RKO (cell line): Measurements from ENCODE around the gene TNFRSF6B.

Experiments
- DNase-seq: peaks from one replicate; pipeline ENCODE4 v3.0.0-alpha.2; 2016; ENCODE audit warnings: low spot score

The TNFRSF6B gene

GRCh38 chr20:63737945-63738686 is 41.7 kb downstream of the TNFRSF6B start:
- no peak for DNase-seq

- DNase-seq = no peak
These were observed 42.3 kb downstream of the TNFRSF6B start for GRCh38 chr20:63738687-63739129.

DNA sequence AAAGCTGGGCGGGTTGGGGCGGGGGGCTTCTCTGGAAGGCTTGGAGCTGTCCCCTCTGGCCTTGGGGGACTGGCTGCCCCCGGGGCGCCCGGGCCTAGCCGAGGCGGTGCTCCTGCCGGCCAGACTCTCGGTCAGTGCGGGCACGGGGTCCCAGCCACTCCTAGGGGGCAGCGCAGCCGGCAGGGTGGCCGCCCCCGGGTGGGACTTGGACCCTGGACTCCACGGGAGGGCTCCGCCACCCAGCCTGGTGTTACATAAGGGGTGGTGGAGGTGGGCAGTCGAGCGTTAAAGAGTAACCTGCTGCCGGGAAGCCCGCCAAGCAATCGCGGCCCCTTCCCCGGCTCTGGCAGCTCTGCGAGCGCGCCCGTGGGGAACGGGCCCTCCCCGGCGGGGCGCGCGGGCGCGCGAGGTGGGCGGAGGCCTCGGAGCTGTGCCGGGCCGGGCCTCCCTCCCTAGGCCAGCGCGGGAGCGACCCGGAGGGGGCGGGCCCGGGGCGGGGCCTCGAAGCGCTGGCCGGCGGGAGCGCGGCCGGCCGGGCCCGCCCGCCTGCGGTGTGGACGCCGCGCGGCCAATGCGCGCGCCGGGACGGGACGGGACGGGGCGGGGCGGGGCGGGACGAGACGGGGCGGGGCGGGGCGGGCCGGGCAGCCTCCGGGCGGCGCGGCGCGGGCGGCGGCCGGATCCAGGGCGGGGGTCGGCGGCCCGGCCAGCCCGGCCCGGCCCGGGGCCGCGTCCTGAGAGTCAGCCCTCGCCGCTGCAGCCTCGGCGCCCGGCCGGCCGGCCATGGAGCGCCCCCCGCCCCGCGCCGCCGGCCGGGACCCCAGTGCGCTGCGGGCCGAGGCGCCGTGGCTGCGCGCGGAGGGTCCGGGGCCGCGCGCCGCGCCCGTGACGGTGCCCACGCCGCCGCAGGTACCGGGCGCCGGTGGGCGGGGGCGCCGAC is 42.9 kb downstream of the TNFRSF6B start, which contains the start of gene SLC2A4RG:
Gene SLC2A4RG (plus strand): TSS at position 647 of the 940 bp plus-strand sequence. CDS start 137 bp downstream, at position 784.
- DNase-seq = peak; percentile 84

GRCh38 chr20:63740070-63740626 is 43.7 kb downstream of the TNFRSF6B start:
- DNase-seq = peak; percentile 63

DNA sequence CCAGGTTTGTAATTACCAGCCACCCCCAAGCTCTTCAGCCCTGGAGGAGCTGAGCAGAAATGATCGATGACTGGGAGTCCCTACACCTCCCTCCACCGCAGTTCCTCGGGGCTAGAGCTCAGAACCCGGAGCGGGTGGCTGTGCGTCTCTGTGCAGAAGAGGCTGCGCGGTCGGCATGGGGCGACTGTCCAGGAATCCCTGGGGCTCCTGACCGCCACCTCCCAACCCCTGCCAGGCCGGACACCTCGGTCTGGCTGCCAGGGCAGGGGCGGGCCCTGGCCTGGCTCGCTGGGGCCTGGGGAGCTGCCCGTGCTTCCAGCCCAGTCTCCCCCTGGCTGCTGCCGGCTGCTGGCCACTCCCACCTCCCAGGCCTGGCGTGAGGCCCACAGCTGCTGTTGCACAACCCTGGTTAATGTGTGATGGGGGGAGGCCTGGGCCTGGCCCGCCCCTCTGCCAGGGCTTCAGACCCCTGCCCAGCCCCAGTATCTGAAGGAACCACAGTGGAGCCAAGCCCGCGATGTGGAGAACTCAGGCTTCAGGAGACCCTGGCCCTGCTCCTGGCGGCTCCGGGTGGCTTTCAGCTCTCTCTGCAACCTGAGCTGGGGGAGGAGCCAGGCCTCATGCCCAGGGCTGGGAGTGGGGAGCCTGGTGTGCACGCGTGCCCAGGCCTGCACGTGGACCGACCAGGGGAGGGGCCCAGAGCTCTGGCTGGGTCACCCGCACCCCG is 44.3 kb downstream of the TNFRSF6B start:
- DNase-seq = peak; percentile 88

GRCh38 chr20:63741354-63741675 is 44.9 kb downstream of the TNFRSF6B start:
- no peak for DNase-seq

DNA sequence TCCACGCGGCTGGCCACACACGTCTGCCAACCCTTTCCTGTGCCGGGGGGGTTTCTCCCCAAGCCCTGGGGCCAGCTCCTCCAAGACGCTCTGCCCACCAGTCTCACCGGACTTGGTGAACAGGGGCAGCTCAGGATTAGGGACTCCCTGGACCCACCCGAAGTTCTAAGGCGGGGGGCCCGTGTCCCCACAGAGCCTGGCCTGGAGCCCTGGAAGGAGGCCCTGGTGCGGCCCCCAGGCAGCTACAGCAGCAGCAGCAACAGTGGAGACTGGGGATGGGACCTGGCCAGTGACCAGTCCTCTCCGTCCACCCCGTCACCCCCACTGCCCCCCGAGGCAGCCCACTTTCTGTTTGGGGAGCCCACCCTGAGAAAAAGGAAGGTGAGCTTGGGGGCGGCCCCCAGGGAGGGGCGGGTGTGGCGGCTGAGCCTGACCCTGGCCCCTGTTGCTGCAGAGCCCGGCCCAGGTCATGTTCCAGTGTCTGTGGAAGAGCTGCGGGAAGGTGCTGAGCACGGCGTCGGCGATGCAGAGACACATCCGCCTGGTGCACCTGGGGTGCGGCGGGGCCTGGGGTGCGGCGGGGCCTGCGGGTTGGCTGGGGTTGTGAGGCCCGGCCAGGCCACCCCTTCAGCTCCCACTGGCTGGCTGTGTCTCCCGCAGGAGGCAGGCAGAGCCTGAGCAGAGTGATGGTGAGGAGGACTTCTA is 45.4 kb downstream of the TNFRSF6B start:
- DNase-seq = no peak

DNA sequence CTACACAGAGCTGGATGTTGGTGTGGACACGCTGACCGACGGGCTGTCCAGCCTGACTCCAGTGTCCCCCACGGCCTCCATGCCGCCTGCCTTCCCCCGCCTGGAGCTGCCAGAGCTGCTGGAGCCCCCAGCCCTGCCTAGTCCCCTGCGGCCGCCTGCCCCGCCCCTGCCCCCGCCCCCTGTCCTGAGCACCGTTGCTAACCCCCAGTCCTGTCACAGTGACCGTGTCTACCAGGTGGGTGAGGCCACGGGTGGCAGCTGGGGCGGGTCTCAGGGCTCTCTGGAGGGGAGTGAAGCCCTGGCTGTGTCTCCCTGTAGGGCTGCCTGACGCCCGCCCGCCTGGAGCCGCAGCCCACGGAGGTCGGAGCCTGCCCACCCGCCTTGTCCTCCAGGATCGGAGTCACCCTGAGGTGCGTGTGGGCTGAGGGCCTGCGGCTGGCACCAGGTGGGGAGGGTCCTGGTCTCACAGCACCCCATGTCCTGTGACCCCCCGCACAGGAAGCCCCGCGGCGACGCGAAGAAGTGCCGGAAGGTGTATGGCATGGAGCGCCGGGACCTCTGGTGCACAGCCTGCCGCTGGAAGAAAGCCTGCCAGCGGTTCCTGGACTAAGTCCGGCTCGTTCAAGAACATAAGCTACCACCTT is 46.1 kb downstream of the TNFRSF6B start:
- DNase-seq = no peak

DNA sequence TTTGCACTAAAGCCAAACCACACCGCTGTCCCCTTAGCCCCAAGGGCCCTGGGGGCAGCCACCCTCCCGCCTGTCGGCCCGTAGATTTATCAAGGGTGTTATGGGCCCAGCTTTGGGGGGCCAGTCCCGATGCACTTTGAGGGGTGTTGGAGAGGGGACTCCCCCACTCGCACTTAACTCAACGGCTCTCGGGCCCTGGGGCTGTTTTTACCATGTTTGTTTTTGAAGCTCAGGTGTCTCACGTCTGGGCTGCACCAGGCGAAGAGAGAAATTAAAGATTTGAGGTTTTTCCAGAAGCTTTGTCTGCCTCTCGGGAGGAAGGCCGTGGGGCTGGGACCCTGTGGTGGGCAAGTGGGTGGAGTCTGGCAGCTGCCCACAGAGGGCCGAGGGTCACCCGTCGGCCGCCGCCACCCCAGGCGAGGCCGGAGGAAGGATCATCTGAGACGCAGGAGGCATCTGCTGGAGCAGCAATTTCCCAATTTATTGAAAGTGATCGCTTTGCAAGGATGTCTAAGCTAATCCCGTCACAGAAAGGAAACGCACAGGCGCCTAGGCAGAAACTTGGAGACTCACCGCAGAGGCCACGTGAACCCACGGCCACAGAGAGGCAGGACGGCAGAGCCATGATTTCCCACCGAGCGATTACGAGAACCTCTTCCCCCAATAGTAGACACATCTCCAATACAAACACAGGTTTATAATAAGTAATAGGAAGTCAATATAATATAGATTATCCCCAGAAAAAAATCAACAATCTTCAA is 46.9 kb downstream of the TNFRSF6B start:
- DNase-seq = no peak

DNA sequence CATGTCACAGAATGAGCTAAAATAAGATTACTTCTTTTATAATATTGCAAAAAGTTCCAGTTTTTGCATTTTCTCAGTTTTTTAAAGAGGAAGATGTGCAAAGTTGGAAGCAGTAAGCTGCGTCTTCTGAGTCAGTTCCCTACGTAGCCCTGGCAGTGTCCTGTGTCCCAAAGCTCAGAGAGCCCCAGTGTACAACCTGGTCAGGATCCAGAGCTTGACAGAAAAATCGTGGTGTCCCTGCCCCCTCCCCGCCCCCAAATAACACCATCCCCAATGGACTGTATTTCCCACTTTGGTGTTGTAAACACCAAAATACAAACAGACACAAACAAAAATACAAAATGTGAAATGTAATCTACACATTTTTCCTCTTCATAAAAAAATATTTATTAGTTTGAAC is 47.7 kb downstream of the TNFRSF6B start:
- DNase-seq = no peak

DNA sequence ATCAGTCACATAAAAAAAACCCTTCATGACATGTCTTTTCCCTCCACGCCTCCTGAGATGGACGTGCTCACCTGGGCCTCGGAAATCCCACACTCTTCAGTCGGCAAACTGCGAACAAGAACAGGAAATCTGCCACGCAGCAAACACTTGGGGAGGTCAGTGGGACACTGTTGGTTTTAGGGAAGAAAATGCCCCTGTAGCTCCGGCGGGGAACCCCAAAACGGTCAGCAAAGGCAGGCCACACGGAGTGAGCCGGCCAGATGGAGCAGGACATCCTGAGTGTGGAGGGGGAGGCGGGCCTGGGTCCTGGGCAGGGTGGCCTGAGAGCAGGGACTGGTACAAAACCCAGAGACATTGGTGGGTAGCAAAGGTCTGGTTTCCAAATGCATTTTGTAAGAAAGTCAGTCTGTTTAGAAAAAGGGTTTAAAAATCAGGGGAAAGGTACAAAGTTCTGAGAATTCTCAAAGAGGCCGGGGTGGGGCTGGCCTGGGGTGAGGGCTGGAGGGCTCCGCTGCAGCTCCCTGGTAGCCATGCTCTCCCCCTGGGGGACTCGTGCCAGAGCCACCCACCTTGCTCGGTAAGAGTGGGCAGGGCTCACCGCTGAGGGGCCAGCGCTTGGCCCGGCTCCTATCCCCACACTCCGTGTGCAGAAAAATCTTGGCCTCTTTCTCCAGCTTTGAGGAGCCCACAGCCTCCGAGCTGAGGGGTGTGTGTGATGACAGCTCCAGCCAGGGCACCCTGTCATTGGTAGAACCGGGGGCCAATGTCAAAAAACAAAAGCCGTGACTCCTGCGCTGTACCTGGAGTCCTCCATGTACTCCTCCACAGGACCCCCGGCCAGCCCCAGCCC is 48.3 kb downstream of the TNFRSF6B start:
- no peak for DNase-seq

GRCh38 chr20:63745424-63745805 is 49.0 kb downstream of the TNFRSF6B start:
- DNase-seq = no peak

- no peak for DNase-seq
These were observed 49.7 kb downstream of the TNFRSF6B start for GRCh38 chr20:63745961-63746731.

- no peak for DNase-seq
These were observed 50.4 kb downstream of the TNFRSF6B start for GRCh38 chr20:63746751-63747315.

DNA sequence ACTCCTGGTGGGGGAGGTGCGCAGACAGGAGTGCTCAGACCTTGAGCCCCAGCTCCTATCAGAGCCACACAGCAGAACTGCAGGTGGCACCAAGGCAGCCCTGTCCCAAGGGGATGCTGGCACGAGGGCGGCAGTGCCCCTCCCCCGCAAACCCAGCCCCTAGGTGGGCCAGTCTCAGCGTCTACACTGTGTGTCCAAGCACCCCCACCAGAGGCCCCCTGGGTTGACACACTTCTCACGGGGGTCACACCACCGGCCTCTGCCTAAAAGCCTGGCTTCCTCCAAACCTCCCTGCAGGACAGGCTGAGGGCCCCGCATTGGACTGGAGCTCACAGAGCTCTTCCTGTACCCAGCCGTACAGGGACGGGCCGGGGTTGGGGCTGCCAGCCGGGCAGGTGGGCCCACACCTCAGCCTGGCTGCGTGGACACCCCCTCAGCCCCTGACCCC is 51.2 kb downstream of the TNFRSF6B start:
- no peak for DNase-seq
